ENCODE data around the gene CCNF. TPM values are rescaled to one million over a fixed set of nuclear protein-coding genes. Genes with fewer than 3 reads are reported as not detected.

The CCNF gene
- polyA plus RNA-seq, 1 donor from 2014 or later = 5.2 TPM

- H3K36me3 ChIP-seq (ENCODE audit: insufficient read depth, low read length) = no peaks in the 10 kb centered on the region
- no peaks in the 10 kb centered on the region for H3K9me2 ChIP-seq (ENCODE audit: insufficient read depth, low read length)
- H3F3A ChIP-seq (ENCODE audit: insufficient read depth, low read length, poor library complexity, severe bottlenecking) = no peaks in the 10 kb centered on the region
- no peaks in the 10 kb centered on the region for H3K27me3 ChIP-seq (ENCODE audit: insufficient read depth, low read depth, low read length)
- no peak overlapping the region for H3K4me3 ChIP-seq (ENCODE audit: low read length)
- H3K27ac ChIP-seq (ENCODE audit: low read length) = no peak overlapping the region
- H3K9me3 ChIP-seq (ENCODE audit: low read length) = no peaks in the 10 kb centered on the region
- no peak overlapping the region for H3K9ac ChIP-seq (ENCODE audit: low read length)
- TF ChIP-seq CTCF (IDR thresholded peaks at IDR 0.05; ENCODE audit: poor library complexity, severe bottlenecking) (no peak), EP300 (conservative IDR thresholded peaks at IDR 0.05; ENCODE audit: poor library complexity, severe bottlenecking) (no peak), TAF1 (IDR thresholded peaks at IDR 0.05; ENCODE audit: low read depth) (no peak), EZH2 (IDR thresholded peaks at IDR 0.05; ENCODE audit: borderline replicate concordance, insufficient read depth, low read length, poor library complexity, severe bottlenecking) (no peak), RAD21 (conservative IDR thresholded peaks at IDR 0.05) (no peak), SMC3 (conservative IDR thresholded peaks at IDR 0.05; ENCODE audit: poor library complexity) (no peak), MXI1 (conservative IDR thresholded peaks at IDR 0.05; ENCODE audit: poor library complexity, severe bottlenecking) (no peak), POLR2AphosphoS5 (IDR thresholded peaks at IDR 0.05) (no peak), REST (IDR thresholded peaks at IDR 0.05; ENCODE audit: borderline replicate concordance) (no peak)
- H3K79me2 ChIP-seq (replicated peaks; ENCODE audit: insufficient read depth, low read length) = no peaks in the 10 kb centered on the region
- no peak overlapping the region for H3K4me2 ChIP-seq (ENCODE audit: low read length)
- no peaks in the 10 kb centered on the region for H4K20me1 ChIP-seq (ENCODE audit: insufficient read depth)
- no peak overlapping the region for H2AFZ ChIP-seq (ENCODE audit: low read depth, low read length)
Measured at GRCh38 chr16:2449118-2449517, 19.9 kb downstream of the CCNF start.

GRCh38 chr16:2450535-2450934 is 21.3 kb downstream of the CCNF start:
- Histone ChIP-seq H3K9me2 (ENCODE audit: insufficient read depth, low read length) (no peaks in the 10 kb centered on the region), H3K79me2 (replicated peaks; ENCODE audit: insufficient read depth, low read length) (no peaks in the 10 kb centered on the region), H3K27me3 (ENCODE audit: insufficient read depth, low read depth, low read length) (no peaks in the 10 kb centered on the region), H3F3A (ENCODE audit: insufficient read depth, low read length, poor library complexity, severe bottlenecking) (no peaks in the 10 kb centered on the region), H3K9me3 (ENCODE audit: low read length) (no peaks in the 10 kb centered on the region), H3K36me3 (ENCODE audit: insufficient read depth, low read length) (no peaks in the 10 kb centered on the region), H2AFZ (ENCODE audit: low read depth, low read length) (no peak overlapping the region), H3K4me2 (ENCODE audit: low read length) (no peak overlapping the region), H3K27ac (ENCODE audit: low read length) (no peak overlapping the region), H3K4me3 (ENCODE audit: low read length) (no peak overlapping the region), H4K20me1 (ENCODE audit: insufficient read depth) (no peaks in the 10 kb centered on the region), H3K9ac (ENCODE audit: low read length) (no peak overlapping the region)
- TF ChIP-seq EP300 (conservative IDR thresholded peaks at IDR 0.05; ENCODE audit: poor library complexity, severe bottlenecking) (no peak), EZH2 (IDR thresholded peaks at IDR 0.05; ENCODE audit: borderline replicate concordance, insufficient read depth, low read length, poor library complexity, severe bottlenecking) (no peak), CTCF (IDR thresholded peaks at IDR 0.05; ENCODE audit: poor library complexity, severe bottlenecking) (no peak), POLR2AphosphoS5 (IDR thresholded peaks at IDR 0.05) (no peak), RAD21 (conservative IDR thresholded peaks at IDR 0.05) (no peak), TAF1 (IDR thresholded peaks at IDR 0.05; ENCODE audit: low read depth) (no peak), REST (IDR thresholded peaks at IDR 0.05; ENCODE audit: borderline replicate concordance) (no peak), SMC3 (conservative IDR thresholded peaks at IDR 0.05; ENCODE audit: poor library complexity) (no peak), MXI1 (conservative IDR thresholded peaks at IDR 0.05; ENCODE audit: poor library complexity, severe bottlenecking) (no peak)
